ACHN (cell line): ENCODE results near the gene SUSD5.
"Not testable (repeated sequence)": the region's sequence is repeated elsewhere in the genome, so short reads cannot be mapped to it uniquely, and the experiment has no call there.

Source experiments
- DNase-seq: peaks from one replicate; pipeline ENCODE4 v3.0.0-alpha.2; 2015
- in situ Hi-C: cut with HindIII; loops from 2 replicates; pipeline ENCODE4 v1.10.0; 2017; ENCODE audit warnings: low sequenced_read_pairs, low pct_ligation_motif_present, low pct_unique_long_range_greater_than_20kb

The SUSD5 gene

DNA sequence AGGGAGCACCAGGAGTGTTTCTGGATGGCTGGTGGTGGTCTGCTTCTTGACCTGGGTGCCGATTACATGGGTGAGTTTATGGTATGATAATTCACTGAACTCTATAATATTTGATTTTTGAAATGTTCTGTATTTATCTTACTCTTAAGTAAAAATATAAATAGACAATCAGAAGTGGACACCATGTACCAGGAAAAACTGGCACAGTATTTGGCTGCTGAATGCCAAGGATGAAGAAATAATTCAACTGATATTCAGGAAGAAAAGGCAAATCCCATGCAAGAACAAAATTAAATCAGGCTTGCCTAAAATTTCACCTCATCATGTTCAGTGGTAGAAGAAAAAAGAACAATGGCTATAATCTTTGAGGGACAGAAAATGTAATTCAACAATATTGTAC lies 53.2 kb downstream of the SUSD5 start:
- in situ Hi-C loops = no loop called here
- no peak for DNase-seq

DNA sequence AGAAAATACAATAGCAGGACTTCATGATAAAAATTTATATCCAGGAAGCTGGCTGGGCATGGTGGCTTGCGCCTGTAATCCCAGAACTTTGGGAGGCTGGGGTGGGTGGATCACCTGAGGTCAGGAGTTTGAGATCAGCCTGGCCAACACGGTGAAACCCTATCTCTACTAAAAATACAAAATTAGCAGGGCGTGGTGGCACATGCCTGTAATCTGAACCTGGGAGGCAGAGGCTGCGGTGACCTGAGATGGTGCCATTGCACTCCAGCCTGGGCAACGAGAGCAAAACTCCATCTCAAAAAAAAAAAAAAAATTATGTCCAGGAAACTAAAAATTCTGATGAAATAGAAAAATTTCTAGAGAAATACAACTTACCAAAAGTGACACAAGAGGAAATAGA lies 56.0 kb downstream of the SUSD5 start:
- DNase-seq, in situ Hi-C loops: not testable (repeated sequence)

DNA sequence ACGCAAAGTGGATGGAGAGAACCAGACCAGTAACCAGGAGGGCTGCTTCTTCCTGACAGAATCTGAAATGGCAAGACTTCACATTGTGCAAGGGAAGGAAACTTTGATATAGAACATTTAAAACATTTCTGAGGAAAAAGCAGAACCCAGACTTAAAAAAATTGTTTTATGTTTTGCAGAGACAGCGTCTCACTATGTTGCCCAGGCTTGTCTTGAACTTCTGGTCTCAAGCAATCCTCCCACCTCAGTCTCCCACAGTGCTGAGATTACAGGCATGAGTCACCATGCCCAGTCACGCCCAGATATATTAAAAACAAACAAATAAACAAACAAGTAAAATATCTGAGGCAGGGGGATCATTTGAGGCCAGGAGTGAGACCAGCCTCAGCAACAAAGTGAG lies 58.6 kb downstream of the SUSD5 start:
- no peak for DNase-seq
- in situ Hi-C loops = no loop called here

DNA sequence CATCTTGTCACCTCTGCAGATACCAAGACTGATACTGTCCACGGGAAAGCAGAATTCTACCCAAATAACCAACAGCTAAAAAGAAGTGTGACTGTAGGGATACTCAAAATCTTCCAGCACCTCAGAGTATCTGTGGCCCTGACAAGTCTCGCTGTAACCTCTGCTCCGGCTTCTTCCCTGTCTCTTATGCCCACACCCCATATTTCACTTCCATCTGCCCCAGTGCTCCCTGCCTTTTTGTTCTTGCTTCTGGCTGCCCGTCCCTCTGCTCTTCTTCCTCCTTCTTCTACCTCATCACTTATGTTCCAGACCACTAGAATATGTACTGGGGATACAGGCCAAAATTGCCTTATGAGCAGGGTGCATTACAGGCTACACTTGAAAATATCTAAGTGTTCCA lies 59.4 kb downstream of the SUSD5 start:
- DNase-seq = no peak
- in situ Hi-C loops = no loop called here

DNA sequence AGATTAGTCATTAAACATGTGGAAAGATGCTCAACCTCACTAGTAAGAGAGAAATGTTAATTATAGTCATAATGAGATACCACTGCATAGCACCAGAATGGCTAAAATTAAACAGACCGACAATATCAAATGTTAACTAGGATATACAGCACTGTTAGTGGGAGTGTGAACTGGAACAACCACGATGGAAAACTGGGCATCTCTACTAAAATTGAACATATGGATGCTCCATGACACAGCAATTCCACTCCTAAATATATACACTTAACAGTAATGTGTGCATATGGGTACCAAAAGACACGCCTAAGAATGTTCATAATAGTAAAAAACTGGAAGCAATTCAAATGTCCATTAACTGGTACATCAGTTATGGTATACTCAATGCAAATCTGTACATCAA lies 63.3 kb downstream of the SUSD5 start:
- in situ Hi-C loops = no loop called here
- DNase-seq = no peak

DNA sequence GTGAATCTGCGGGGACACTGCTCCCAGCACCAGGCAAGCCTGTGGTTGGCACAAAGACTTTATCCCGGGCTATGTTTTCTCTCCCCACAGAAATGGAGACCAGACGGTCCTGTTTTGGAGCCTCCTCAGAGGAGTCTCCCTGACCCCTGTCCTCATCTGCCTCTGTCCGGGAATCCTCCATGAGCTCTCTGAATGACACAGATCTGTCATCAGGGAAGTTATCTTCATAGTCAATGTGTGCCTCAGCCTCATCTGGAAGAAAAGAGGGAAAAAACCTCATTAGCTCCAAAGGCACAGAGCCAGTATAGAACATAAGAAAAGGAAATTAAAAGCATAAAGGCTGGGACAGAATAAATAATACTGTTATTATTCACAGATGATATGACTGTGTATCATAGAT lies 64.8 kb downstream of the SUSD5 start:
- in situ Hi-C loops = no loop called here
- no peak for DNase-seq

DNA sequence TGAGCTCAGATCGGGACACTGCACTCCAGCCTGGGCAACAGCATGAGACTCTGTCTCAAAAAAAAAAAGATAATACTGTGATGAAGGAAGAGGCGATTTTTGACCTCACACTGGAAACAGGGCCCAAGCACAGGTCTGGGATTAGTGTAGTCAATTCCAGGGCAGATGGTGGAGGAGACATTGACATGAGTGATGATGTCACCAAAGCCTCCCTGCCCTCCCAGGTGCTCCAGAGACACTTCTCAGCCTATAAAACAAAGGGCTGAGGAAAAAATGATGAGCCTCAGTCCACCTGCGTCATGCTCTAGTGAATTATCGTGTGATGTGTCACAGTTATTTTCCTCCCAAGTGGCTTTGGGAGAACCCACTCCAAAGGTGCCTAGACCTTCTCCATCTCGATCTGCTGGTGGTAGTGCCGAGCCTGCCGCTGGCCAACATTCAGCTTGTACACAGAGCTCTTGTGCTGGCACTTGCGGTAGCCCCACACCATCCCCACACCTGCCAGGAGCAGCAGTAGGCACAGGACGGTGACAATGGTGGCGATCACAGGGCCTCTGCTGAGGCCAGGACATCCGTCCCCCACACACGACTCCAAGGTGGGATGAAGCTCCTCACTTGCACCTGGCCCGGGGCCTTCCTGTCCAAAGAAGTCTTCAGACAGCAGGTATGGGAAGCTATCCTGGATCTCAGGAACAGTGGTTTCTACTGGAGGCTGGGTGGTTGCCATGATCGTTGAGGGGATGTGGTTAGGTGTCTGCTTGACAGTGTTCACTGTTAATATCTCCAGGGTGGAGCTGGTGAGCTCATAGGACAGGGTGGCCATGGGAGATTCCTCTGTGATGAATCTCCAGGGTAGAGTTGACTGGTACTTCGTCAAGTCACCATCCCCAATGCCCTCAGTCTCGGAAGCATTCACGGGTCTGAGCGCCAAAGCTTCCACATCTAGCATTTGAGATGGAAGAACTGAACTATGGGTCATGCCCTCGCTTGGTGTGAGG lies 65.9 kb downstream of the SUSD5 start:
- DNase-seq = no peak
- in situ Hi-C loops = no loop called here

DNA sequence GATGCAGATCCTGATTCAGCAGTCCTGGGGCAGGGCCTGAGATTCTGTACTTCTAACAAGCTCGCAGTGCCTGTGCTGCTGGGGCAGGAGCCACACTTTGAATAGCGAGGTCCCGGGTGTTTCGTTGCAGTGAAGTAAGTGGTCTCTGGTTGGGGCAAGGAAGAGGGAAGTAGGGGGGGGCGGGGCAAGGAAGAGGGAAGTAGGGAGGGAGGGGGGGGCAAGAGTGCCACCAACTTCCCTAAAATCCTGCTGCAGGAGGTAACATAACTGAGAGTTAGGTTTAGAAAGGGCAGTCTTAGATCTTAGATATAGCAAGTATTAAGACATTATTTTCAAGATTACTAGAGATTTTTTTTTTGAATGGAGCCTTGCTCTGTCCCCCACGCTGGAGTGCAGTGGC lies 69.3 kb downstream of the SUSD5 start:
- no peak for DNase-seq
- in situ Hi-C loops = no loop called here

DNA sequence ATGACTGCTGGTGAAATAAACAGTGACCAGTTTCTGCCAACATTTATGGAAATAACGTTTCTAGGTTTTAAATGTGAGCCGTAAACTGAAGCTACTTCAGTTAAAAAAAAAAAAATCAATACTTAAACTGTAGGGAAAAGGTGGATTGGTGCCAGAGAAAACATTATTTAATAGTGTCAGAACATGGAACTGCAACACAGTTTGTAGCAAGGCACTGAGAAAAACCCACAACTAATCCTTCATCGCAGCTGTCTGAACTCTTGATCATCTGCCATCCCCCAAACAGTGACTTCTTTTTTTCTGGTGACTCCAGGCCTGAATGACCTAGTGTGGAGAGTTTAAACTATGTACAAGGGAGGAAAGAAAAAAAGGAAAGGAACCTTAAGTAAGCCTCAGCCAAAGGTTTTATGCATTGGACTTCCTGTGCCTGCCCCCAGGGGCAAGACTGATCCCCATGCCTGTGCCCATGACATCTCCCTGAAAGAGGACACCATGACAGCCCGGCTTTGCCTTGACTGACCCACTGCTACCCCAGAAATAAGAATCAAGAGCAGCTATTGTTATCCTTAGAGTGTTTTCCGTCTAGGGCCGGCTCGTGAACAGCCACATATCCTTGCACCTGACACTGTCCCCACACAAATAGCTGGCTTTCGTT lies 71.7 kb downstream of the SUSD5 start:
- in situ Hi-C loops = no loop called here
- no peak for DNase-seq

DNA sequence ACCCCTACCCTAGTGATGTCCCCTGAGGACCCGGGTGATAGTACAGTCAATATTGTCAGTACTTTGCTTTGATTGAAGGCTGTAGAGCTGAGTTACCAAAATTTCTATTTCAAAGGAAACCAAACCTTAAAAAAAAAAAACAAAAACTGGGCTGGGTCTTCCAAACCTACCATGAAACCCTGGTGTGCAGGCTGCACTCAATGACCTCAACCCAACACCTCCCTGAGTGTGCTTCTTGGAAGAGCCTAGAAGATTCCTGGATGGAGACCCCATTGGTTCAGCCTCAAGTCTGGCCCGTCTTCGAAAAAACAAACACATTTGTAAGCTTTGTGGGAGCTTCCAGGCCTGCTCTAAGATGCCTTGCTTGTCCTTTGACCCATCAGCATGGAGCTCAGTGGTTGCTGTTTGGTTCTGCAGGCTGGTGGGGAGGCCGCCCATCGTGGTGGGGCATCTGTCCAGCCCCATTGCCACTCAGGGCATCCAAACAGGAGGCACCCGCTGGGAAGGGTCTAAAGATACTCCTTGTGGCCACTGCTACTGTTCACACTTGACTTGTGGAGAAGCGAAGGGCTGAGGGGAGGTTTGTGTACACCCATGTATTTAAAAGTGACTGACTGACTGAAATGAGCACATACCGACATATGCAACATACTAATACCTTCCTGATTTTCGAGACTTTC lies 72.6 kb downstream of the SUSD5 start:
- in situ Hi-C loops = no loop called here
- DNase-seq = no peak

DNA sequence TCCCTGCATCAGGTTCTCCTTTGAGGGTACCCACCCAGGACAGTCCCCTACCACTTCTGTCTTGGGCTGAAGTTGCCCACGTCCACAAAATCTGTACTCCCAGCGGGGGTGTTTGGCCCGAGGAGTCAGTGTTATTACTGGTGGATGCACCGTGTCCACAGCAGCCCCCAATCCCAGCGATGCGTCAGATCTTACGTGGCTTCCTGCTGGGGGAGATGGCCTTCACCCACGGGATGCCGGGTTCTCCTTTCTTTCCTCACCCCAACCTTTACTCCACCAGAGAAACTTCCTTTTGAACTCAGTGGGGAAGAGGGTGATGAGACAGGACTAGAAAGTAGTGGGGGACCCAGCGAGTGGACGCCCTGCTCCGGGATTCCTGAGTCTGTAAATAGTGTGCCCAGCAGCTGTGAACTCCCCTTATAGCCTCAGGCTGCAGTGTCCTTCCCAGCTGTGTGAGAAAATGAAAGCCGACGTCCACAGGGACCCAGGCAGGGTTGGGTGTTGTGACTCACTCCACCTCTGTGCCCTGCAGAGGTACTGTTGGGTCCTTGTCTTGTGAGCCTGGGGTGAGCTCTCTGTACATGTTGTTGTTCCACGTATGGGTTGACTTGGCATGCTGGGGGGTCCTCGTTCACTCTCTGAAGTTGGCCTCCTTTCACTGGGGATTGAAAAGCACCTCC lies 73.2 kb downstream of the SUSD5 start:
- DNase-seq = no peak
- in situ Hi-C loops = no loop called here

DNA sequence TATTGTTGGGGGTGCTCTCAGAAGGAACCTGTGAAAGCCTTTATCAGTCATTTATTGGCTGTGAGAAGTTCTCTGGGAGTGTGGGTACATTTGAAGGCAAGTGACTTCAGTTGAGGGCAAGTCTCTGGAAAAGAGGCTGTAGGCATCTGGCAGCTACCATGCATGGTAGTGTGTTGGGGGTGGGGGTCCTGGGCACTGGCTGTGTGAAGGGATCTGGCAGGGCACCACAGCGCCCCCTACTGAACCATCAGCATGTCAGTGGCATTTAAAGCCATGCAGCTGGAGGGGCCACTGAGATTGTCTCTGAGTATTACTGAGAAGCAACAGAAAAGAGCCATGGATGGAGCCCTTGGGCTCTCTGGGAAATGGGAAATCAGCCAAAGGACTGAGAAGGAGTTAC lies 74.2 kb downstream of the SUSD5 start:
- DNase-seq = peak; percentile 19
- in situ Hi-C loops = no loop called here

DNA sequence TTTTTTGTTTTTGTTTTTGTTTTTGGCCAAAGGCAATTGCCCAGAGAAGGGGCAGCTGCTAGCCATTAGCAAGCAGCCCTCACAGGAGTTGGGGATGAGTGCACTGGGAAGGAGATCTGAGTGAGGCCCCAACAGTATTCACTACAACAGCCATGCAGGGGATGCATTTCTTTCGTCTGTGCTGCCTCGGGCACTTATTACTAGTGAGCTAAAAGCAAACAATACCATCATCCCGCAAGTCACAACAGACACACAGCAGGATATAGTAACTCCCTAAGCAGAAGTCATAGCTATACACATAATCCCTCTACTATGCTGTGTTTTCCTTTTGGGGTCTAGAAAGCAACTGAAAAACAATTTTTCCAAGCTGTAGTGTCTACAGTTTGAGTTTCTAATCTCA lies 77.6 kb downstream of the SUSD5 start:
- in situ Hi-C loops = no loop called here

DNA sequence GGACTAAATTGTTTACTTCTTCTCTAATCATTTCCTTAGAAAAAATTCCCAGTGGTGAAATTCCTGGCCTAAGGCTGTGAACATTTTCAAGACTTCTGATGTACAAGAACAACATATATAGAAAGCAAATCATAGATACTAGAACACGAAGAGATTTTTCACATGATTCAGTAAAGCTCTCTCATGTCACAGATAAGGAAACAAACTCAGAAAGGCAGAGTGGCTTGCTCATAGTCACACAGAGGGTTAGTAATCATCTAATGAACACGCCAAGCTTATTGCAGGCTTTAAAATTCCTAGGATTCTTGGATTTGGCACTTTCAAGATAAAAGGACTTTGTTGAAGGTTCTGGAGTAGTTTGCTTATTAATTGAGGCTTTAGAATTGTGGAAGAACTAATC lies 78.6 kb downstream of the SUSD5 start:
- in situ Hi-C loops = no loop called here
- no peak for DNase-seq

More for the DNA sequence above, 77.6 kb downstream of the SUSD5 start:
- DNase-seq = no peak

DNA sequence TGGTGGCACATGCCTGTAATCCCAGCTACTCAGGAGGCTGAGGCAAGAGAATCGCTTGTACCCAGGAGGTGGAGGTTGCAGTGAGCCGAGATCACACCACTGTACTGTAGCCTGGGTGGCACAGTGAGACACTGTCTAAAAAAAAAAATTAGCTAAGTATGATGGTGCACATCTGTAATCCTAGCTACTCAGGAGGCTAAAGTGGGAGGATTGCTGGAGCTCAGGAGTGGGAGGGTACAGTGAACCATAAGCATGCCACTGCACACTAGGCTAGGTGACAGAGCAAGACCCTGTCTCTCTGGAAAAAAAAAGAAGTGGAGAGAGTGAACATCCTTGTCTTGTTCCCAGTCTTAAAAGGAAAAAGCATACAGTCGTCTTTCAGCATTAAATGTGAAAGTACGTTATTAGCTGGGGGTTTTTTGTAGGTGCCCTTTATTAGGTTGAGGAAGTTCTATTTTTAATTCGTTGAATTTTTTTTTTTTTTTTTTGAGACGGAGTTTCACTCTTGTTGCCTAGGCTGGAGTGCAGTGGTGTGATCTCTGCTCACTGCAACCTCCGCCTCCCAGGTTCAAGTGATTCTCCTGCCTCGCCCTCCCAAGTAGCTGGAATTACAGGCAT lies 79.5 kb downstream of the SUSD5 start:
- DNase-seq, in situ Hi-C loops: not testable (repeated sequence)

DNA sequence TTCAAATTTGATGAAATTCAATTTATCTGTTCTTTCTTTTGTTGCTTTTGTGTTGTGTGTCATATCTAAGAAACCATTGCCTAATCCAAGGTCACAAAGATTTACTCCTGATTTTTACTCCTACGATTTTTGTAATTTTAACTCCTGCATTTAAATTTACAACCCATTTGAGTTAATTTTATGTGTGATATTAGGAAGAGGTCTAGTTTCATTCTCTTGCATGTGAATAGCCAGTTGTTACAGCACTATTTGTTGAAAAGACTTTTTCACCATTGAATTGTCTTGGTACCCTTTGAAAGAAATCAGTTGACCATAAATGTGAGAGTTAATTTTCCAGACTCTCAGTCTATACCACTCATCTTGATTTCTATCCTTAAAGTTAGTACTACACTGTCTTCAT lies 80.9 kb downstream of the SUSD5 start:
- no peak for DNase-seq
- in situ Hi-C loops = no loop called here

DNA sequence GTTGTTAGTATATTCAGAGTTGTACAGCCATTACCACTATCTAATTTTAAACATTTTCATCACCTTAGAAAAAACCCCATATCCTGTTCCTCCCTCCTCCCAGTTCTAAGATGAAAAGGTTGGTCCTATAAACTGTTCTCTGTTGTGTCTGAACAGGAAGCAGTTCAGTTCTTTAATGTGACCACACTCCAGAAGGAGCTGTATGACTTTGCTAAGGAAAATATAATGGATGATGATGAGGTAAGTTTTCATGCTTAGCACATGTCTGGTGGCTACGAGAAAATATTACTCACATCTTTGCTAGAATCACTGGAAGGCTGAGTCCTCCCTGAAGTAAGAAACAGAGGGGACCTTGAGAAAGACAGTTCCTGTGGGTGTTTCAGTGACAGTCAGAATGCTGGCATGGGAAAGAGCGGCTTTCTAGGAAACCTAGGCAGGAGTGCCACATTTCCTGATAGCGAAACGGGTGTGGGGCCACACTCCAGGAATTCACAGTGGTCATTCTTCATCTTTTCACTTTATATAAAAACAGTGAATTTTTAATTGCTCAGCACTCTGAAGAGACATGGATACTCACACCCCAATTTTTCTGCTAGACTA lies 84.5 kb downstream of the SUSD5 start:
- in situ Hi-C loops = no loop called here
- DNase-seq = no peak

DNA sequence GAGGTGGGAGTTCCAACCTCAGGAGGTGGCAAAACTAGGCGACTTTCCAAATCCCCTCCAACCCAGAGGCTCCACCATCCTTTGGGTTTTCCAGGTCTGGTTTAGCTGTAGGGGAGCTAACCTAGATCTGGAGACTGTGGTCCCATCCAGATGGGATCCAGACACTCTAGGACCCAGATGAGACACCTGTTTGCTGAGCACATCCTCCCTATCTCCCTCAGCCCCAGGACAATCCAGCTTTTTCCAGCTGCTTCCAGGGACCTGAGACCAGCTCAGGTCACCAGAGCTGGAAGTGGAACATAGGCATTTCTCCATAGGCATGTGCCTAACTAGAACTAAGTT lies 86.6 kb downstream of the SUSD5 start:
- in situ Hi-C loops = no loop called here

More for the DNA sequence above, 86.6 kb downstream of the SUSD5 start:
- no peak for DNase-seq
